Fibroblast of skin of abdomen (primary cell): ENCODE results near the gene LRIT2. TPM values are rescaled to one million over a fixed set of nuclear protein-coding genes. Genes with fewer than 3 reads are reported as not detected.

Source experiments
- DNase-seq: peaks from one replicate; pipeline ENCODE4 v3.0.0-alpha.2; 2013
- polyA plus RNA-seq, 2 experiments: library from polyadenylated mRNA; unstranded; fragments of 120-200 nt; gene quantifications; one replicate each; pipeline ENCODE4 v1.2.1, GENCODE V29; 2013; ENCODE audit not compliant: insufficient read length in 2 of 2

The LRIT2 gene, protein sequence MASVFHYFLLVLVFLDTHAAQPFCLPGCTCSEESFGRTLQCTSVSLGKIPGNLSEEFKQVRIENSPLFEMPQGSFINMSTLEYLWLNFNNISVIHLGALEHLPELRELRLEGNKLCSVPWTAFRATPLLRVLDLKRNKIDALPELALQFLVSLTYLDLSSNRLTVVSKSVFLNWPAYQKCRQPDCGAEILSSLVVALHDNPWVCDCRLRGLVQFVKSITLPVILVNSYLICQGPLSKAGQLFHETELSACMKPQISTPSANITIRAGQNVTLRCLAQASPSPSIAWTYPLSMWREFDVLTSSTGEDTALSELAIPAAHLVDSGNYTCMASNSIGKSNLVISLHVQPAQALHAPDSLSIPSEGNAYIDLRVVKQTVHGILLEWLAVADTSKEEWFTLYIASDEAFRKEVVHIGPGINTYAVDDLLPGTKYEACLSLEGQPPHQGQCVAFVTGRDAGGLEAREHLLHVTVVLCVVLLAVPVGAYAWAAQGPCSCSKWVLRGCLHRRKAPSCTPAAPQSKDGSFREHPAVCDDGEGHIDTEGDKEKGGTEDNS
- polyA plus RNA-seq (2013, experiment 1 of 2; ENCODE audit: insufficient read length): not detected
- not detected for polyA plus RNA-seq (2013, experiment 2 of 2; ENCODE audit: insufficient read length)

DNA sequence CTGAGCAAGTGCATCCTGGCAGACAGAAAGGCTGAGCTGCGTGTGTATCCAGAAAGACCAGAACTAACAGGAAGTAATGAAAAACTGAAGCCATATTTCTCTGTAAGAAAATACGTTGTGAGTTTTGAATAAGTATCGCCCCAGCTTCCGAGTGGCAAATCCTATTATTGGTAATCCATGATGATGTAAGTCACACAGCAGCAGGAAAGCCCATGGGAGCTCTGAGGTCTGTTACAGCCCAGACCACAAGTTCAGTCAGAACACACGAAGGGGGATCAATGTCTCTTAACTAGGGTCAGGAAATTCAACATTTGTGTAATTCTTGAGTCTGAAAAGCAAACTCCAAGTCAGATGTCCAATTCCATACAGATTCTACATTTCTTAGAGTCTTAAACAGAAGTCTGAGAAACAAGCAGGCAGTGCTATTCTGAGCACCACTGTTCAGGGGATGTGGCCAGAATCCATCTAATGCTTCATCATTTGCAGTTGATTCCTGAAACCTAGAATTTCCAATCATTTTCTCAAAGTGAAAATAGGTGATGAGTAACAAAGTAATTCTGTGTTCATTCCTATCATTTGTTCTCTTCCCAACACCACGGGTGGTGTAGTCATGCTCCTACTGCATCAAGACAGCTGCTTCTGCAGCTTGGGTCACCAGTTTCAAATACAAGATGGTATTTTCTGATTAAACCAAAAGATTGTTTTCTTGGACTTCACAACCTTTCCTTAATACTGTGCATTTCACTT lies at the start of gene LRIT2:
Gene LRIT2, minus strand, starts transcription at position 118 of the 747 bp plus-strand sequence. Its CDS starts 24 bp downstream, at position 94.
- DNase-seq: no peak

DNA sequence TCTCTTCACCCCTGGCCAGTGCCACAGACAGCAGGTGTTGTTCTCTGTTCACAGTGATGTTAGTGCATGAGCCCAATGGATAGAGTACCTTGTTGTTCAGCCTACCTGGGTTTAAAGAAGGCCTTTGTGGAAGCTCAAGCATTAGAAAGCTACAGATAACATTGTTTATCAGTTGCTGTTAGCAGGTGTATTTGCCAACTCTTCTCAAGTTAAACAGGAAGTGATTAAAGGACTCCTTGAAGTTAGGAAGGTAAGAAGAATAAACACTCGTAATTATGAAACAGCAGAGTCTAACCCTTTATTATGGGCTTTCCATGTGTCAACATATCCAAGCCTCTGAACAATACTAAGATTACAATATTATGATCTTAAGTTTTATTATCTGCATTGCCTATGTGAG lies 45.4 kb upstream of the LRIT2 start:
- no peak for DNase-seq

DNA sequence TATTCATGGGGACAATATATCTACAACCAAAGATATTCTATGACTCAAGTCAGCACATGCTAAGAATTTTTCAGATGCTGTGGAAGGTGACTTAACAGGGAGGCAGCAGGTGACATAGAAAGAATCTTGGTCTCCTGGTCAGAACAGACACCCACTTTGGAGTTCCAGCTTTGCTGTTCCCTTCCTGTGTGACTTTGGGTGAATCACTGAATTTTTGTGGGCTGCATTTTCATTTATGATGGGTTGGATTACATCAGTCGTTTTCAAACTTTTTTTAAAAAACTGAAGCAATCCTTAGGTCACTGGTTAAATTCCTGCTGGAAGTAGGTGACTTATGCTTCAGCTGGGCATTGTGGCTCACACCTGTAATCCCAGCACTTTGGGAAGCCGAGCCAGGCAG lies 44.4 kb upstream of the LRIT2 start:
- peak; percentile 85 for DNase-seq

DNA sequence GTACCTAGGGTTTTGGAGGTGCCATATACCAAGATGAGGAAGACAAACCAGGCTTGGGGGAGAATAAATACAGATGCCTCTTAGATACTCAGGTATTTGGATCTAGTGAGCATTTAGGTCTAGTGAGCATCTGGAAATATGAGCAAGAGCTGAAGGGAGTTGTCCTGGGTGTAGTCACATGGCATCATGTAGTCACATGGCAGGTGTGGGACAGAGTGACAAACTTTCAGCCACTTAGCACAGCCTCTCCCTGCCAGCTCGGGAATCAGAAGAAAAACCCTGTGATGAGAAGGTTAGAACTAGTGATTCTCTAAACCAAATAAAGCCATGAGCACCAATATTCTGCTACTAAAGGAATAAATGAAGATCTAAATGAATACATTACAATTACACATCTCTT lies 43.8 kb upstream of the LRIT2 start:
- DNase-seq: no peak

DNA sequence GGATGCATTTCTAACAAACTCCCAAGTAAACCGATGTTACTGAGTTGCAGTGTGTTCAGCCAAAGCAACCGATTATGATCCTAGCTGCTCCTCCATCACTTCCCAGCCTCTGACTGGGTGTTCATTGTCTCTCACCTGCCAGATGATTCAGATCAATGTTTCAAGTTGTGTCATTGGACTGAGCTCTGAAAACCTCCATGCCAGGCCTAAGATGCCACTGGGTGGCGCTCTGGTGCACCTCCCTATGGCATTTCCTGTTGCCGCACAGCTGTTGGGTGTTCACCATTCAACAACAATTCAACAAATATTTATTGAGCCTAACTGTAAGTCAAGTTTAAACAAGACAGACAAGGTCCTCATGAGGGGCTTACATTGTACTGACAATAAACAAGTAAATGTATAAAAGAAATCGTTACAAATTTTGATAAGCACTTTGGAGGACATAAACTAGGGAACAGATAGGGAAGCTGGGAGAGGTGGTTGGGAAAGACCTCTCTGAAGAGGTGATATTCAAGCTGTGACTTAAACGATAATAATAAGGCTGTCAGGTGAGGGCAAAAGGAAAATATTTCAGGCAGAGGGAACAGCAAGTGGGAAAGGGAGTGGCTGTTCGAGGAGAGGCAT lies 42.3 kb upstream of the LRIT2 start:
- peak; percentile 28 for DNase-seq

DNA sequence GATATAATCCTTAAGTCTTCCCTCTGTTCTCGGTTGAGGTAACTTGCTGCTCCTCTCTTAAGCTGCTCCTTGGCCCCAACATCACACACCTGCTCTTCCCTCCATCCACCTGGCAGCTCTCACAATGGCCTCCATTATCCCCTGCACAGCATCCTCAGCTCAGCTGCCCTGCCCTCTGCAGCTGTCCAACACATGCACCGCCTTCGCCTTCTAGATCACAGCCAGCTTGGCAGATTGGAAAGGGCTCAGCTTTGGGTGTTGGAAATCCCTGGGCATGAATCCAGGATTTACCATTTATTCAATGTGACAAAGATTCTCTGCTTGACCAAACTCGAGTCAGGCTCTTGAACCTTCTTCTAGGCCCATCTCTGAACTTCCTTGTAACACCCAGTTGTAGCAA lies 40.1 kb upstream of the LRIT2 start:
- no peak for DNase-seq

DNA sequence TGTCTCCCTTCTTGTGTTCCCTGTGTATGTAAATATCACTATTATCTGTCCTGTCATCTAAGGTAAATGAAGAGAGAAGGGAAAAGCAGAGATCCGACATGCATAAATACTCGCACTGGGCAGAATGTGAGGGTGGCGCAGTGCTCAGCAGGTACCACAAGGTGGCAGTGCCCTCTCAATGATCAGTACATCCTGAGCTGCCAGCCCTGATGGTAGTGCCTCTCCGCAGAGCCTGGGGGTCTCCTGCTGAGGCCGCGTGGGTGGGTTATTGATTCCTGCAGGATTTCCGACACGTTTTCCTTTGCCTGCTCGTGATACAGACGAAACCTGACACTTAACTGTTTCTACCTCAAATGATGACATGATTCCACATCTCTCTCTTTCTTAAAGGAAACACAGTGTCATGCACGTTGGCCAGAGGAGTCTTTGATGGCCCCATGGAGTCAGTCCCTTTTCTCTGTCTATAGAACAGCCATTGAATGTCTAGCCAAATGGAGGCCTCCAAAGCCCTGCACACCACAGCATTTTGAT lies 39.3 kb upstream of the LRIT2 start:
- DNase-seq: peak; percentile 48

DNA sequence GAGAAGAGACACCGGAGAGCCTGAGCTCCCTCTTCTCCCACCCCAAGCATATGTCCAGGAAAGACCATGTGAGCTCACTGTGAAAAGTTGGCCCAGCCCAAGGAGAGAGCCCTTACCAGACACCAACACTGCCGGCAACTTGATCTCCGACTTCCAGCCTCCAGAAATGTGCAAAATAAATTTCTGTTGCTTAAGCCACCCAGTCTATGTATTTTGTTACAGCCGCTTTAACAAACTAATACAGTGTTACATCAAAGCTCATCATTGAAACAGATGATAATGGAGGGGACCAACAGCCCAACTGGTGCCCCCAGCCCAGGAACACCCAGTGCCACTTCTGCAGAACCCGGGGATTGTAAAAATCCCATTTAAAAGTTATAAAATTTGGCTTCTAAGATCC lies 38.4 kb upstream of the LRIT2 start:
- no peak for DNase-seq

DNA sequence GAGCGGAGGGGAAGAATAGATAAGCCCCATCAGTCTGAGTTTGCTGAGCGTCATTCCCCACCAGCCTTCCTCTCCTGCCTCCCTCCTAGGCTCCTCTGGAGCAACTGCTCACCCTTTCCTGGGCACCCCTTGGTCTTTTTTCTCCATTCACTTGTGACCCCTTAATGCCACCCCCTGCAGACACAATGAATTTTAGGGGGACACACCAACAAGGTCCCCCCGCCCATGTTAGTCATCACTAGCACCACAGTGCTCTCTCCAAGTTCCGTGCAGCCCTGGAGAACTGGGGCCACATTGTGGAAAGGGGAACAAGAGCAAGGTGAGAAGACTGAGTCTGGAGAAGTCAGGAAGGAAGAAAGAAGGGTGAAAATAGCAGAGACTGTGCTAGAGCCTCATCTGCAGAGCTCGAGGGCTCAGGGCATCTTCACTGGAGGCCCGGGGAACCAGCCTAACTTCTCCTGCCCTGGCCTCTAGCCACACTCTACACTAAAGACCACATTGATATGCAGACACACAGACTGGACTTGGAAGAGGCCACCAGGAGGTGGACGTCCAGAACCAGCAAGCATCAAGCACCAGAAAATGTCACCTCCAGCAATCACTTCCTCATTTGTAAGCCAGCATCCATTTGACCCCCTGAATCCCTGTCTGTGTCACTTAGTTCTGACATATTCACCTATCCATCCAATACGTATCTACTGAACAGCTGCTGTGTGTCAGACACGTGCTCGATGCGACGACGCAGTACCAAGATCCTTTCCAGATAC lies 37.0 kb upstream of the LRIT2 start:
- DNase-seq: no peak

DNA sequence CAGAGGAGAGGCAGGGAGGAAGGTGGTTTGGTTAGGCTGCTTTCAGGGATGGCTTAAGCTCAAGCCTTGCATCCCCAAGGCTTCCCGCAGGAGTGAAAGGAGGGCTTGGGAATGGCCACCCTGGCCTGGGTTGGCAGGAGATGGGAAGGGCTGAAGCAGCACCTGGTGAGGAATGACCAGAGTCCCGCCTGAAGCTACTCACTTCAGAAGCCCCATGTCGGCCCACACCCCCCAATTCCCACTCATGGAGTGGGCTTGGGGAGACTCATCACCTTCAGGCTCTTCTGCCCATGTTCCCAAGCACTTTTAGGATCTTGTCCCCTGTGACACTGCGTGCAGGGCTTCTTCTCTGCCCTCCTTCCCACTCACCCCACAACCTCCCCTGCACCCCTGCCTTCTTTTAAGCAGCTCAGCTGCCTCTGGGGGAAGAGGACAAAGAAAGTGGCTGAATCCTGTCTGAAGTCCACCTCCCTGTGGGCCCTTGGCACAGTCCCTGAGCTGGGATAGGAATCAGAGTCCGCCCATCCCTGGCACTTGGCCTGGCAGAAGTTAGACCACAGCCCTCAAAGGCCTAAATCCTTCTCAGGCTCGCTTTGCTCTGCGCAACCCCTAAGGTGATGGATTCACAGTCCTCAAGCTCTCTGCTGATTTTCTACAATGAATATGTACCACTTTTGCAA lies 36.0 kb upstream of the LRIT2 start:
- DNase-seq: no peak

DNA sequence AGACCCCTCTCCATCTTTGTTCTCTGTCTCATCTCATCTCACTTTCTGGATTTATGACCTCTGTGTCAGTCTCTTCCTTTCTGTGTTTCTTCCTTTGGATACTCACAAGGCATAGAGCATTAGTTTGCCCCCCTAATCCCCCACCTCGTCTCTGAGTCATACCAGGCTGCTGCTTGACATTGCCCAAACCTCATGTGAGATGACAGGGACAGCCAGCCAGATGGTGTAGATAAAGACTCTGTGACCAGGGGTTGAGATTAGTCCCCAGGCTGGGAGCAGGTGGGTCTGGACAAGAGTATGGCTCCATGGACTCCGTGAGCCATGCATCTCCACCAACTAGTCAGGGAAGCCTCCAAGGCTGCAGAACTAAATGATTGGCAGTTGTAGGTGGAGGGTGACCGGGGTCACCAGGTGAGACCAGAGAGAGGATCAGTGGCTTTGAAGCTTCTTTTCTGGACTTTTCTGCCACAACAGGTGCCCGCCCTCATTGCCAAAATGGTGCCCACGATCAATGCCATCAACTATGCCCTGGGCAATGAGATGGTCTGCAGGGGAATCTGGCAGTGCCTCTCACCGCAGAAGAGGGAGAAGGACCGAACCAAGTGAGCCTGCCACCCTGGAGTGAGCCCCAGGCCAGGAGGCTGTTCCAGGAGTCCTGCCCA lies 32.8 kb upstream of the LRIT2 start:
- no peak for DNase-seq

DNA sequence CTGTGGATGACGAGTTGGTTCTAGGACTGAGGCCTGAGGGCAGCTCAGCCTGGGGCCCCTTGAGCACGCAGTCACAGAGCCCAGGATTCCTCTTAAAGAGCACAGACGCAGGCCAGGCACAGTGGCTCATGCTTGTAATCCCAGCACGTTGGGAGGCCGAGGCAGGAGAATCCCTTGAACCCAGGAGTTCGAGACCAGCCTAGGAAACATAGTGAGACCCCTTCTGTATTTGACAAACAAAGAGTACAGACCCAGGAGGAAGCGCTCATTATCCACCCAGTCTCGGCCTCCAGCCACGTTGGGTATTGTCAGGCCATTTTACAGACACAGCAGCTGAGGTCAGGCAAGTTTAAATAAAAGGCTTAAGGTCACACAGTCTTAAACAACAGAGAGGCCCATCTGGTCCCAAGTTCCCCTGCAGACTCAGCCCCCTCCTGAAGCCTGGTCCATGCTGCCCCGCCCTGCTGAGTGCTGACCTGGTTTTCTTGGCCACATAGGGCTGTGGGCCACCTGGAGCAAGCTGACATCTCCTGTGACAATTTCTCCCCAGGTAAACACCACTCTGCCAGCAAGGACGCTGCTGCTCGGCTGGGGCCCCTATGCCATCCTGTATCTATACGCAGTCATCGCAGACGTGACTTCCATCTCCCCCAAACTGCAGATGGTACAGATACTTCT lies 32.1 kb upstream of the LRIT2 start:
- DNase-seq: no peak

DNA sequence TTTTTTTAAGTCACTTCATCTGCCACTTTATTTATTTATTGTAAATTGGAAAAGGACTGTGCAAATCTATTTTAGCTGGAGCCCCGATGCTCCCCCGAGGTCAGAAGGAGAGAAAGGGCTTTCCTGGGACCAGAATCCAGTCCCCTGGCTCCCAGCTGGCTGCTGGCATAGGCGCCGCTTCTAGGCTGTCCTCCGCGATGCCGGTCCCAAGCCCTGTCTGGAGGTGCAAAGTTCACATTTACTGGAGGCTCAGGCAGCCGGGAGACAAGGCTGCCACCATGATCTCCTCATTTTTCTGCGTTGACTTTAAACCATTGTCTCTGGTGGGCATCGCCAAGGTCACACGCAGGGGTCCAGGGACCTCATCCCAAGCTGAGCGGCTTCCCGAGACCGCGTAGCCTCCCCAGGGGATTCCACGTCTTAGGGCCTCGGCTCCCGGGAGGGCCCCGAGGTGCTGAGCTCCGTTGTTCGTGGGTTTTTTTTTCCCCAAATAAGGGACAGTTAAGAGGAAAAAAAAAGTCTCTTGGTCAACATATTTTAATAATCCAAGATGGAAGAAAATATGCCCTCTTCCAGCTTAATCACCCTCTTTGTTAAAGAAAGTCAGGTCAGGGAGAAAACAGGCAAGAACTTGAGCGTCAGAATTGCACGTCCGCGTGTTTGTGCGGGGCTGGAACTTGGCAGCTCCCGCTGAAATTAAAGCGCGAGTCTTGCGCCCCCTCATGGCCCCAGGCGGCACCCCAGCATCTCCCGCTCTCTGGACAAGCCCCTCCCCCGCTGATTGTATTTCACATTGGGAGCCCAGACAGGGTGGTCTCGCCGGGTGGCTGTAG lies 31.4 kb upstream of the LRIT2 start:
- peak; percentile 18 for DNase-seq

DNA sequence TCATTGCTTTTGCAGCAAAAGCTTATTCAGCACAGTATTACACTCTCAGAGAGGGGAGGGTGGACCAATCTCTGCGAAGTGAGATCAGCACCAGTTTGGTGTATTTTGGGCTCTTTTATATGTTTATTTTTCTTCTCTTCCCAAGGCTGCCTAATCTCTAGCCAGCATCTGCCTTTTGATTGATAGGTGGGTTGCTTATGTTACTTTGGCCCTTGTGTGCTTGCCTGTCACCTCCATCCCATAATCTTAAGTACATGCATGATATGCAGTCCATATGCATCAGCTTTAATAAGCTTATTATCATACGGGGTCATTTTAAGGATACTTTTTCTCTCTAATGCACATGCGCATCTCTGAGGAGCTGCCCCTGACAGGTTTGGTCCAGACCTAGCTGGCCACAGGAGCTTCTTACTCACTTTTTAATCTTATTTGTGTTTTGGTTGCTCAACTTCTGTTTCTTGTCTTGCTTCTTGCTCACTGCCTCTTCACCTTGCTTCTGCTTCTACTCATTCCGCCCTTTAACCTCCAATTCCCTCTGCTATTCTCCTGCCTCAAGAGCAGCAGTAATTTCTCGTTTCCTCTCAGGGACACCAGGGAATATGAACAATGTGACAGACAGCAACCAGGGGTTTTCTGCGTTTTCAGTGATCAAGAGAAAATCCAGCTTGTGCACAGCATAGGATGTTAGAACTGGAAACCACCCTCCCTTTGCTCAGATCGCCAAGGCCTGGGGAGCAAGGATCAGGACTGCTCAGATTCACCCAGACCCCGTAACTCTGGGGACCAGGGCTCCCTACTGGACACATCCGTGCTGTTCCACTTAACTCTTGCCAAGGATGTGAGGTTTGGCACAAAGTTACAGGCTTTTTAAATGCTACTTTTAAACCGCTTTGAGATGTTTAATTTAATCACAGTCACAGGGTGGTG lies 29.5 kb upstream of the LRIT2 start:
- no peak for DNase-seq

DNA sequence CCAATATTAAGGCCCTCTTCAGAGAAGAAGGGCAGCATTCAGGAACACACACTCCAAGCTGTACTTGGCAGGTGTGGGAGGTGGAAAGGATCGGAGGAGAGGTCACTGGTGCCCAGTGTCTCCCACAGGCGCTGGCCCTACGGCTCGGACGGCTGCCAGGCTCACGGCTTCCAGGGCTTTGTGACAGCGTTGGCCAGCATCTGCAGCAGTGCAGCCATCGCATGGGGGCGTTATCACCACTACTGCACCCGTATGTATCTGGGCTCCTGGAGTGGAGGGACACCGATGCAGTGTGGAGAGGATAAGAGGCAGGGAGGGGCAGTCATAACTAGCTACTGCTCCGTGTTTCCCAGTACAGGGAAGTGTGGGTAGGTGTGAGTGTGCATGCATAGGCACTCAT lies 23.4 kb upstream of the LRIT2 start:
- no peak for DNase-seq

DNA sequence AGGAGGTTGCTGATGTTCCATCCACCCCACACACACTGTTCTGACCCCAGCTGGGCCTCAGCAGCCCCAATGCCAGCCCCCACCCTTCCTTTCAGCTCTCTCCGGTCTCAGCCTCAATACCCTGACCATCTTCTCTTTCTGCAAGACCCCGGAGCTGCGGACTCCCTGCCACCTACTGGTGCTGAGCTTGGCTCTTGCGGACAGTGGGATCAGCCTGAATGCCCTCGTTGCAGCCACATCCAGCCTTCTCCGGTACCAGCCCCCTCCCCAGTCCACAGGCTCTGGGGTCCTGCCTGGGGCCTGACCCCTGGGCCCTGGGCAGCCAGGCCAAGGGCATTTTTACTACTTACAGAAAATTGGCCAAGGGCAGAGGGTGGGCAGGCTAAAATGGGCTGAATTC lies 22.2 kb upstream of the LRIT2 start:
- no peak for DNase-seq

DNA sequence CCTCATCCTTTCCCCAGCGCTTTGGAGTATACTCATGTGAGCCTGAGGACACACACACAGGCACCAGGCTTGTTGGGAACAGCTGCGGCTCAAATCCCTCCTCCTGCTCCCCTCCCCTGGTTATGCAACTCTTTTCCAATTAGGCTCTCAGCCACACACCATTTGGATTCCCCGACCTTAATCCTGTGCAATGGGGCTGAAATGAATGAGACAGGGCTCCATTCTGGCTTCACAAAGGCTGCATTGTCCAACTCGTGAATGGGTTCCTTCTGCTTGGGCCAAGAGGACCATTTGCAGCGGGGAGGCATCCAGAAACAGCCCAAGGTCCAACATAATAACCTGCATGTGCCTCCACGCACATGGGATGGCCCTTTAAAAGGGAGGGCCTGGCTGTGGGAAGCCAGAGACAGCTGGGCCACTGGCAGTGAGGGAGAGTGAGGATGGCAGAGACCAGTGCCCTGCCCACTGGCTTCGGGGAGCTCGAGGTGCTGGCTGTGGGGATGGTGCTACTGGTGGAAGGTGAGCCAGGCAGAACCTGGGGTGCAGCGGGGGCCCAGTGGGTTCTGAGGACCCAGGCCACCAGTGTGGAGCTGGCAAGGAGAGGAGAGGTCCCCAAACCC lies 19.4 kb upstream of the LRIT2 start, which contains the start of gene RGR:
Gene RGR, plus strand, starts transcription at position 403 of the 620 bp plus-strand sequence. Its CDS starts 38 bp downstream, at position 441.
- DNase-seq: no peak
